IPS-NIHi7 (cell line): Measurements from ENCODE around the gene AHCY.
"Not testable (repeated sequence)": the region's sequence is repeated elsewhere in the genome, so short reads cannot be mapped to it uniquely, and the experiment has no call there.

Experiments
- DNase-seq: peaks from one replicate; pipeline ENCODE4 v3.0.0; 2012; ENCODE audit warnings: mixed read lengths; ENCODE audit errors: extremely low spot score

Gene AHCY

GRCh38 chr20:34302723-34303533, at the start of gene AHCY:
AHCY (minus strand) TSS chr20:34303355; CDS start chr20:34303270, 85 bp downstream.
- DNase-seq = peak; percentile 94

- no peak for DNase-seq
These were observed 46.9 kb upstream of the AHCY start for GRCh38 chr20:34350095-34350494.

GRCh38 chr20:34347571-34347970, 44.4 kb upstream of the AHCY start:
- DNase-seq = no peak

GRCh38 chr20:34346533-34346865, 43.3 kb upstream of the AHCY start:
- DNase-seq = not testable (repeated sequence)

- not testable (repeated sequence) for DNase-seq
These were observed 42.8 kb upstream of the AHCY start for GRCh38 chr20:34345839-34346532.

GRCh38 chr20:34345402-34345736, 42.2 kb upstream of the AHCY start:
- DNase-seq = no peak

- DNase-seq = no peak
These were observed 41.1 kb upstream of the AHCY start for GRCh38 chr20:34344238-34344637.

- no peak for DNase-seq
These were observed 40.5 kb upstream of the AHCY start for GRCh38 chr20:34343458-34344211.

- DNase-seq = not testable (repeated sequence)
These were observed 38.0 kb upstream of the AHCY start for GRCh38 chr20:34341199-34341598.

GRCh38 chr20:34340726-34341125, 37.6 kb upstream of the AHCY start:
- not testable (repeated sequence) for DNase-seq

- no peak for DNase-seq
These were observed 35.0 kb upstream of the AHCY start for GRCh38 chr20:34337982-34338726.

- no peak for DNase-seq
These were observed 34.4 kb upstream of the AHCY start for GRCh38 chr20:34337544-34337943.

- DNase-seq = no peak
These were observed 31.7 kb upstream of the AHCY start for GRCh38 chr20:34334654-34335407.

- no peak for DNase-seq
These were observed 30.6 kb upstream of the AHCY start for GRCh38 chr20:34333786-34334185.

- DNase-seq = no peak
These were observed 29.2 kb upstream of the AHCY start for GRCh38 chr20:34332262-34332920.

GRCh38 chr20:34331838-34332237, 28.7 kb upstream of the AHCY start:
- no peak for DNase-seq

GRCh38 chr20:34330861-34331544, 27.8 kb upstream of the AHCY start:
- not testable (repeated sequence) for DNase-seq

GRCh38 chr20:34328928-34329677, 25.9 kb upstream of the AHCY start:
- no peak for DNase-seq

- not testable (repeated sequence) for DNase-seq
These were observed 25.1 kb upstream of the AHCY start for GRCh38 chr20:34328207-34328606.
